Gastrocnemius medialis (tissue), 4 donors: ENCODE measurements around the gene LHFPL6. TPM values are rescaled to one million over a fixed set of nuclear protein-coding genes. Genes with fewer than 3 reads are reported as not detected.

Source experiments
- ATAC-seq, 2 donors: fragments of 150-250 bp; one replicate each; pipeline ENCODE4 v1.9.1; 2016
- DNase-seq, 2 donors: peaks; one replicate each; pipeline ENCODE4 v3.0.0-alpha.2; 2019
- H3K27ac ChIP-seq, 4 donors: fragments of 200-600 bp; sonication (generic); 1 replicate in 1 of 4; 2 replicates in 3 of 4; pipeline ENCODE4 v1.5.1; 2016 to 2018; ENCODE audit warnings: mild to moderate bottlenecking in 2 of 4, moderate library complexity in 1 of 4
- H3K27me3 ChIP-seq, 3 donors: fragments of 200-600 bp; sonication (generic) in 2 of 3; 1 replicate in 1 of 3; 2 replicates in 2 of 3; pipeline versions ENCODE4 v1.5.1 to v1.6.0; 2016 to 2019; ENCODE audit warnings: mild to moderate bottlenecking in 1 of 3, moderate library complexity in 1 of 3
- H3K36me3 ChIP-seq, 2 donors: fragments of 200-600 bp; sonication (generic) in 1 of 2; one replicate each; pipeline ENCODE4 v1.5.1; 2017 to 2018
- H3K4me1 ChIP-seq, 2 donors: fragments of 200-600 bp; sonication (generic) in 1 of 2; one replicate each; pipeline ENCODE4 v1.5.1; 2016 to 2017; ENCODE audit warnings: mild to moderate bottlenecking in 2 of 2
- H3K4me3 ChIP-seq, 4 donors: fragments of 200-600 bp; sonication (generic) in 3 of 4; 1 replicate in 1 of 4; 2 replicates in 3 of 4; pipeline ENCODE4 v1.5.1; 2016 to 2019; ENCODE audit warnings: mild to moderate bottlenecking in 2 of 4
- H3K9me3 ChIP-seq, 3 donors: fragments of 200-600 bp; sonication (generic) in 2 of 3; 1 replicate in 1 of 3; 2 replicates in 2 of 3; pipeline ENCODE4 v1.5.1; 2016 to 2019
- POLR2A ChIP-seq, 2 donors: fragments of 450-650 bp; IDR thresholded peaks; one replicate each; pipeline ENCODE4 v1.6.1; 2017; ENCODE audit warnings: antibody characterized with exemption in 2 of 2, mild to moderate bottlenecking in 2 of 2, moderate library complexity in 2 of 2
- in situ Hi-C, 4 donors: fragments of 200-750 bp; cut with MboI; loops; one replicate each; pipeline versions ENCODE4 v1.15.0 to v1.8.0; 2017; ENCODE audit warnings: low sequenced_read_pairs in 4 of 4
- intact Hi-C: fragments of 100-400 bp; cut with DNase I; formaldehyde crosslinking; loops from one replicate; pipeline ENCODE4 v1.15.1; 2023; ENCODE audit warnings: low total_unique reads
- total RNA-seq, 4 donors: library from RNA; depleted of rRNA; stranded (reverse); fragments of >200 nt; gene quantifications; one replicate each; pipeline versions ENCODE4 v1.1.0 to v1.2.3, GENCODE V29; 2016
- TF ChIP-seq, protein P1 (sequence below), 5 experiments: fragments of 450-650 bp in 3 of 5; fragments of 200-600 bp in 2 of 5; sonication (generic) in 2 of 5; IDR thresholded peaks in 4 of 5; conservative IDR thresholded peaks in 1 of 5; 1 replicate in 4 of 5; 2 replicates in 1 of 5; pipeline ENCODE4 v1.5.1; 2016 to 2019; ENCODE audit warnings: antibody characterized with exemption in 5 of 5, mild to moderate bottlenecking in 3 of 5, moderate library complexity in 3 of 5

Gene LHFPL6
- total RNA-seq, 4 donors from 2014 or later, result 12.7 to 26.3 (median 16.0) TPM

DNA sequence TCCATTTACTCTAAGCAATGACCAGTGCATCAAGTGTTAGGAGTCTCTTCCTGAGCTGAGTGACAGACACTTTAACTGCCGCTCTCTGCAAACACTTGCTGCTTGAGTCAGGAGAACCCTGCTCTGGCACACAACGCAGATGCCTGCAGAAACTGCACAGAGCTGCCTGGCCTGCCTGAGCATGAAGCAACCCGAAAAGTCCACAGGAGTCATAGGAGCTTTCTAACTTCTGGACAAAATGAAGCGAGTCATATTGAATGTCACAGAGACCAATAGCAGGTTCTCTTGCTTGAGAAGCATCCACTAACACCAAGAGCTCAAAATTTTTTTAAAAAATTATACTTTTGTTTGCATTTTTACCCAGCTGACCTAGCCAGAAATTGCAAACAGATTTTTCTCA lies 232.4 kb downstream of the LHFPL6 start:
- DNase-seq (no peak), ATAC-seq (no peak)
- TF ChIP-seq, protein P1, sequence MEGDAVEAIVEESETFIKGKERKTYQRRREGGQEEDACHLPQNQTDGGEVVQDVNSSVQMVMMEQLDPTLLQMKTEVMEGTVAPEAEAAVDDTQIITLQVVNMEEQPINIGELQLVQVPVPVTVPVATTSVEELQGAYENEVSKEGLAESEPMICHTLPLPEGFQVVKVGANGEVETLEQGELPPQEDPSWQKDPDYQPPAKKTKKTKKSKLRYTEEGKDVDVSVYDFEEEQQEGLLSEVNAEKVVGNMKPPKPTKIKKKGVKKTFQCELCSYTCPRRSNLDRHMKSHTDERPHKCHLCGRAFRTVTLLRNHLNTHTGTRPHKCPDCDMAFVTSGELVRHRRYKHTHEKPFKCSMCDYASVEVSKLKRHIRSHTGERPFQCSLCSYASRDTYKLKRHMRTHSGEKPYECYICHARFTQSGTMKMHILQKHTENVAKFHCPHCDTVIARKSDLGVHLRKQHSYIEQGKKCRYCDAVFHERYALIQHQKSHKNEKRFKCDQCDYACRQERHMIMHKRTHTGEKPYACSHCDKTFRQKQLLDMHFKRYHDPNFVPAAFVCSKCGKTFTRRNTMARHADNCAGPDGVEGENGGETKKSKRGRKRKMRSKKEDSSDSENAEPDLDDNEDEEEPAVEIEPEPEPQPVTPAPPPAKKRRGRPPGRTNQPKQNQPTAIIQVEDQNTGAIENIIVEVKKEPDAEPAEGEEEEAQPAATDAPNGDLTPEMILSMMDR (IDR thresholded peaks at IDR 0.05 in 4 of 5, conservative IDR thresholded peaks at IDR 0.05 in 1 of 5), result no peak
- TF ChIP-seq POLR2A (IDR thresholded peaks at IDR 0.05), result no peak
- Histone ChIP-seq H3K4me3 (no peak overlapping the region), H3K4me1 (peaks cover 2 to 4% of the 10 kb centered on the region in 2 donors), H3K36me3 (no peaks in the 10 kb centered on the region), H3K9me3 (no peaks in the 10 kb centered on the region), H3K27ac (no peak overlapping the region), H3K27me3 (no peaks in the 10 kb centered on the region)
- in situ Hi-C loops (no loop called here), intact Hi-C loops (no loop called here)

GRCh38 chr13:39370048-39370447 lies 232.9 kb downstream of the LHFPL6 start:
- intact Hi-C loops, result no loop called here
- in situ Hi-C loops, result no loop called here
- Histone ChIP-seq H3K27ac (no peak overlapping the region), H3K4me1 (peaks cover 7% of the 10 kb centered on the region in 2 donors), H3K27me3 (no peaks in the 10 kb centered on the region), H3K9me3 (no peaks in the 10 kb centered on the region), H3K4me3 (no peak overlapping the region), H3K36me3 (no peaks in the 10 kb centered on the region)
- DNase-seq, result no peak
- TF ChIP-seq, protein P1 (IDR thresholded peaks at IDR 0.05 in 4 of 5, conservative IDR thresholded peaks at IDR 0.05 in 1 of 5), result no peak
- TF ChIP-seq POLR2A (IDR thresholded peaks at IDR 0.05), result no peak
- no peak for ATAC-seq

- Histone ChIP-seq H3K36me3 (no peaks in the 10 kb centered on the region), H3K9me3 (no peaks in the 10 kb centered on the region), H3K27ac (no peak overlapping the region), H3K4me1 (peaks cover 7 to 9% of the 10 kb centered on the region in 2 donors), H3K4me3 (no peak overlapping the region), H3K27me3 (no peaks in the 10 kb centered on the region)
- intact Hi-C loops (no loop called here), in situ Hi-C loops (no loop called here)
- TF ChIP-seq, protein P1 (IDR thresholded peaks at IDR 0.05 in 4 of 5, conservative IDR thresholded peaks at IDR 0.05 in 1 of 5), result no peak
- TF ChIP-seq POLR2A (IDR thresholded peaks at IDR 0.05), result no peak
- DNase-seq (no peak), ATAC-seq (no peak)
Observed at GRCh38 chr13:39369161-39369890, 233.7 kb downstream of the LHFPL6 start.

DNA sequence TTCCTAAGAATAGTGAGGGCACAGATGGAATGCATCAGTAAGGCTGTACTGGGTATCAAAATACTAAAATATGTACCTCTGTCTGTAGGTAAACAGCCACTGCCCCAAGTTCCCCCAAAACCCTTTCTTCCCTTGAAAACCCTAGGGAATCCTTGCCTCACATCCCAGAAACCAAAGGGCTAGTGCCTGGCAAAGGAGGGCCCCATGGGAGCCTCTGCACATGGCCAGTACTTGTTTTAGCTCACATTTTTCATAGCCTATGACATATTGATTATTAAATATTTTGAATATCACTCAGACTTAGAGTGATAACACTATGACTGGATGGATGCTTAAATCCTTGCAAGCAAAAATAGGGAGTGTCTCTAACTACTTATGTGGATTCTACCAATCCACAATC lies 237.1 kb downstream of the LHFPL6 start:
- DNase-seq (no peak), ATAC-seq (no peak)
- in situ Hi-C loops, result no loop called here
- Histone ChIP-seq H3K4me3 (no peak overlapping the region), H3K36me3 (no peaks in the 10 kb centered on the region), H3K27me3 (no peaks in the 10 kb centered on the region), H3K4me1 (peaks cover 7 to 9% of the 10 kb centered on the region in 2 donors), H3K27ac (no peak overlapping the region), H3K9me3 (no peaks in the 10 kb centered on the region)
- TF ChIP-seq, protein P1 (IDR thresholded peaks at IDR 0.05 in 4 of 5, conservative IDR thresholded peaks at IDR 0.05 in 1 of 5), result no peak
- no peak for TF ChIP-seq POLR2A (IDR thresholded peaks at IDR 0.05)
- intact Hi-C loops, result no loop called here
